NCI-H2081 treated with DMSO at 0.1 percent for 48 hours (cell line): ENCODE measurements around the gene HECTD4.
"Not testable (repeated sequence)": the region's sequence is repeated elsewhere in the genome, so short reads cannot be mapped to it uniquely, and the experiment has no call there.

Experiments used
- DNase-seq: peaks from one replicate; lab custom pipeline; 2025; lab: John Stamatoyannopoulos, UW

Gene HECTD4

GRCh38 chr12:112117685-112118084 lies 264.5 kb downstream of the HECTD4 start:
- no peak for DNase-seq

GRCh38 chr12:112116232-112117060 lies 265.8 kb downstream of the HECTD4 start:
- no peak for DNase-seq

DNA sequence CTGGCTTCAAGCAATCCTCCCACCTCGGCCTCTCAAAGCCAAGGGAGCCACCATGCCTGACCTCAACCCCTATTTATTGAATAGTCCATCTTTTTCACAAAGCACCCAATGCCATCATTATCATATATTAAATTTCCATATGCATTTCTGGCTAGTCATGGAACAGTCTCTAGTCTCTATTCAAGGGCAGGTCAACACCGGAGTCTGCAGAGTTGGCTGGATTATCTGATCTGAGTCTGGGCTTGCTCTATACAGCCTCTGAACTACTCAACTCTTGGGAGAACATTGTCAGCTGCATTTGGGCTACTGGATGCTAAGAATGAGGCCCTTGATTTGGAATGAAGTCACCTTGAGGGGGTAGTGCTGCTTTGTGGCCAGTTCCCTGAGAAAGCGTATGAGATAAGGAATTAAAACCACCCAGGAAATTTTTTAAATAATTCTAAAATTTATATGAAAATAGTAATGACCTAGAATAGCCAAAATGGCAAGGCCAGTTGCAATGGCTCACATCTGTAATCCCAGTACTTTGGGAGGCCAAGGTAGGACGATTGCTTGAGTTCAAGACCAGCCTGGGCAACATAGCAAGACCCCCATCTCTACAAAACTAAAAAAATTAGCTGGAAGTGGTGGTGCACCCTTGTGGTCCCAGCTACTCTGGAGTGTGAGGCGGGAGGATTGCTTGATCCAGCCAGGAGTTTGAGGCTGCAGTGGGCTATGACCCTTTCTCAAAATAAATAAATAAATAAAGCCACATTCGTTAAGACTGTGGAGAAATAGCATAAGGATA lies 266.8 kb downstream of the HECTD4 start:
- no peak for DNase-seq

DNA sequence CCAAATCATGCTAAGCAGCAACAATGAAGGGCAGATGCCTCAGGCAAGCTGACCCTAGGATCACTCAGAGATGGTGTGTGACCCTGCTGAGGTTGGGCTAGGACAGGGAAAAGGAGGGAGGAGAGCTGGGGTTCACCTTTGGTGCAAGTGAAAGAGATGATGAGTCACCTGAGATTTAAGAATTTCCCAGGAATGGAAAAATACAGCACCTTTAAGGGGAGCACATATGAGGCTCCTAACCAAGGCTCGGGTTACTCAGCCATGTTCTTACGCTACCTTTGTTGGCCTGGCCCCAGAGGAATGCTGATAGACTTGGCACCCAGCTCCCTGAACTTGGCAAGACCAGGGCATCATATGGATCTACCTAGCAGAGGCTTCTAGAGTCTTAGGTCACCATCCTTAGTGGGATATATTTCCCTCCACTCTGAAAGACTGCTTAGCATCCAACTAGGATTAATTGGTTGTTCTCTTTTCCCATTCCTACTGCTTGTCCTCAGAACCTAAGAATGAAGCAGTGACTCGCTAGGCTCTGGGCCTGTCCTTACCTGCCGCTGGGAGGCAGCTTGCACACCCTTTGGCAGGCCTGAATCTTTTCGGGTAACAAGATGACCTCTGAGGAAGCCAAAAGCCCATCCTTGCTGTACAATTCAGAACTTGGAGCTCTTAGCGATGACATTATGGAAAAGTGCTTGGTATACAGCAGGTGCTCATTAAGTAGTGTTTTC lies 269.7 kb downstream of the HECTD4 start:
- no peak for DNase-seq

GRCh38 chr12:112111931-112112330 lies 270.3 kb downstream of the HECTD4 start:
- DNase-seq, result no peak

DNA sequence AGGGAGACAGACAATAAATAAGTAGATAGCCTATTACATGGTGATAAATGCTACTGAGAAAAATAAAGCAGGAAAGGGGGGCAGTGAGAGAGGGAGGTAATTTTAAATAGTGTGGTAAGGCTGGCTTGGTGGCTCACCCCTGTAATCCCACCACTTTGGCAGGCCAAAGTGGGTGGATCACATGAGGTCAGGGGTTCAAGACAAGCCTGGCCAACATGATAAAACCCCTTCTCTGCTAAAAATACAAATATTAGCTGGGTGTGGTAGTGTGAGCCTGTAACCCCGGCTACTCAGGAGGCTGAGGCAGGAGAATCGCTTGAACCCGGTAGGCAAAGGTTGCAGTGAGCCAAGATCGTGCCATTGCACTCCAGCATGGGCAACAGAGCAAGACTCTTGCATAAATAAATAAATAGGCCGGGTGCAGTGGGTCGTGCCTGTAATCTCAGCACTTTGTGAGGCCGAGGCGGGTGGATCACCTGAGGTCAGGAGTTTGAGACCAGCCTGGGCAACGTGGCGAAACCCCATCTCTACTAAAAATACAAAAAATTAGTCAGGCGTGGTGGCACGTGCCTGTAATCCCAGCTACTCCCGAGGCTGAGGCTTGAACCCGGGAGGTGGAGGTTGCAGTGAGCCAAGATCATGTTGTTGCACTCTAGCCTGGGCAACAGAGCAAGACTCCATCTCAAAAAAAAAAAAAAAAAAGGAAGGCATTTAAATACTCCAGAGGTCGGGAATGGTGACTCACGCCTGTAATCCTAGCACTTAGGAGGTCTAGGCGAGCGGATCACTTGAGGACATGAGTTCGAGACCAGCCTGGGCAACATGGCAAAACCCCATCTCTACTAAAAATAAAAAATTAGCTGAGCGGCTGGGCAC lies 271.2 kb downstream of the HECTD4 start:
- DNase-seq, result not testable (repeated sequence)
